ENCODE data around the gene CCL17.
"Not testable (repeated sequence)": the region's sequence is repeated elsewhere in the genome, so short reads cannot be mapped to it uniquely, and the experiment has no call there.

CCL17 gene

GRCh38 chr16:57396786-57397185 lies 7.8 kb upstream of the CCL17 start:
- DNase-seq (ENCODE audit: low read depth), result no peak

- DNase-seq (ENCODE audit: low read depth), result not testable (repeated sequence)
Observed at GRCh38 chr16:57397493-57397892, 7.1 kb upstream of the CCL17 start.

GRCh38 chr16:57401943-57402640 lies 2.5 kb upstream of the CCL17 start:
- DNase-seq (ENCODE audit: low read depth), result no peak

- no peak for DNase-seq (ENCODE audit: low read depth)
Observed at GRCh38 chr16:57405097-57405496, 530 bp downstream of the CCL17 start.

- no peak for DNase-seq (ENCODE audit: low read depth)
Observed at GRCh38 chr16:57406881-57407280, 2.3 kb downstream of the CCL17 start.

- no peak for DNase-seq (ENCODE audit: low read depth)
Observed at GRCh38 chr16:57407521-57408353, 3.2 kb downstream of the CCL17 start.

- no peak for DNase-seq (ENCODE audit: low read depth)
Observed at GRCh38 chr16:57409065-57409464, 4.5 kb downstream of the CCL17 start.

GRCh38 chr16:57409870-57410587 lies 5.5 kb downstream of the CCL17 start:
- DNase-seq (ENCODE audit: low read depth), result no peak

GRCh38 chr16:57411362-57411976 lies 6.9 kb downstream of the CCL17 start:
- no peak for DNase-seq (ENCODE audit: low read depth)

GRCh38 chr16:57412584-57412983 lies 8.0 kb downstream of the CCL17 start:
- DNase-seq (ENCODE audit: low read depth), result no peak

- DNase-seq (ENCODE audit: low read depth), result no peak
Observed at GRCh38 chr16:57413301-57413730, 8.7 kb downstream of the CCL17 start.

- DNase-seq (ENCODE audit: low read depth), result no peak
Observed at GRCh38 chr16:57413733-57414132, 9.2 kb downstream of the CCL17 start.

- DNase-seq (ENCODE audit: low read depth), result no peak
Observed at GRCh38 chr16:57416084-57416483, 11.5 kb downstream of the CCL17 start.

- no peak for DNase-seq (ENCODE audit: low read depth)
Observed at GRCh38 chr16:57419506-57419905, 14.9 kb downstream of the CCL17 start.

GRCh38 chr16:57422026-57422944 lies 17.7 kb downstream of the CCL17 start:
- no peak for DNase-seq (ENCODE audit: low read depth)

GRCh38 chr16:57423152-57423551 lies 18.6 kb downstream of the CCL17 start:
- no peak for DNase-seq (ENCODE audit: low read depth)

GRCh38 chr16:57424583-57424982 lies 20.0 kb downstream of the CCL17 start:
- DNase-seq (ENCODE audit: low read depth), result no peak

GRCh38 chr16:57426356-57426755 lies 21.8 kb downstream of the CCL17 start:
- no peak for DNase-seq (ENCODE audit: low read depth)

GRCh38 chr16:57427307-57427706 lies 22.7 kb downstream of the CCL17 start:
- DNase-seq (ENCODE audit: low read depth), result no peak

GRCh38 chr16:57427824-57428223 lies 23.3 kb downstream of the CCL17 start:
- no peak for DNase-seq (ENCODE audit: low read depth)

- no peak for DNase-seq (ENCODE audit: low read depth)
Observed at GRCh38 chr16:57430955-57431354, 26.4 kb downstream of the CCL17 start.

Data from stimulated activated CD8-positive, alpha-beta memory T cell treated with anti-CD3 and anti-CD28 coated beads, Interleukin-15, amount 100 ng/mL, for 24 hours (primary cell).